ENCODE data around the gene MAJIN.

MAJIN gene

DNA sequence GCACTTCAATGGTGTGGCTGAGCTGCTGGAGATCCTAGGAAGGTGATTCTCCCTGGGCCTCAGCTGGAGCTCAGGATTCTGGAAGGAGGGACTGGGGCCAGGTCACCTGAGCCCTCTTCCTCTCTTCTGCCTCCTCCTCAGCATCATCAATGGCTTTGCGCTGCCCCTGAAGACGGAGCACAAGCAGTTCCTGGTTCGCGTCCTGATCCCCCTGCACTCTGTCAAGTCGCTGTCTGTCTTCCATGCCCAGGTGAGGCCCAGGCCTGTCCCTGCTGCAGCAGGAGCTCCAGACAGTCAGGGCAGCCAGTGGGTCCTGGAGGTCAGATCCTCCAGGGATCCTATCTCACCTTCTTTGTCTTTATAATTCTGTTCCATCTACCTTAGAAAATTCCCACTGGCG lies 41.6 kb downstream of the MAJIN start:
- DNase-seq, result no peak

DNA sequence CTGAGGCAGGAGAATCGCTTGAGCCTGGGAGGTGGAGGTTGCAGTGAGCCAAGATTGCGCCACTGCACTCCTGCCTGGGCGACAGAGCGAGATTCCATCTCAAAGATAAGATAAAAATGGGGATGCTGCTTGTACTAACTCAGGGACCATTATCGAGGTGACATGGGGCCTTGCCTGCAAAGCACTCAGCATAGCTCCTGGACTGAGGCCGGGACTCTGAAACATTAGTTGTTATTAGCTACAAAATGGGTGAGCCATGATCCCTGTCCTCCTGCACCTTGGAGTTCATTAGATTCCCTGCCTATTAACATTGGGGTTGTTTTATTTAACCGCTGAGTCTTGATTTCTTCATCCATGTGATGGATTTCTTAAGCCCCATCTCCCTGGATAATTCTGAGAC lies 42.3 kb downstream of the MAJIN start:
- DNase-seq, result no peak

DNA sequence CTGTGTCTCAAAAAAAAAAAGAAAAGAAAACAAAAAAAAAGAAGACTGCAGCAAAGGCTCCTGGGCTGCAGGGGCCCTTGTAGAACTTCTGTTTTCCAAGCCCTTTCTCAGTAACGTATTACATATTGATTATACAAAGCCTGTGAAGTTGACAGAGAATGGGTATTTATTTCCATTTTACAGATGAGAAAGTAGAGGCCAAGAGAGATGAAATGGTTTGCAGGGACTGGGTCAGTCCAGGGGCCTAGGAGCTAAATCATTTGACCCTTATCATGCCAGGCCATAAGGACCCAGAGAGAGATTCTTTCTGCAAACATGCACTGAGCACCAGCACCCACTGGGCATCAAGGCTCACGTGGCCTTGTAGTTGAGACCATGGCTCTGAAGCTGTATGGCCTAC lies 43.0 kb downstream of the MAJIN start:
- DNase-seq, result no peak

DNA sequence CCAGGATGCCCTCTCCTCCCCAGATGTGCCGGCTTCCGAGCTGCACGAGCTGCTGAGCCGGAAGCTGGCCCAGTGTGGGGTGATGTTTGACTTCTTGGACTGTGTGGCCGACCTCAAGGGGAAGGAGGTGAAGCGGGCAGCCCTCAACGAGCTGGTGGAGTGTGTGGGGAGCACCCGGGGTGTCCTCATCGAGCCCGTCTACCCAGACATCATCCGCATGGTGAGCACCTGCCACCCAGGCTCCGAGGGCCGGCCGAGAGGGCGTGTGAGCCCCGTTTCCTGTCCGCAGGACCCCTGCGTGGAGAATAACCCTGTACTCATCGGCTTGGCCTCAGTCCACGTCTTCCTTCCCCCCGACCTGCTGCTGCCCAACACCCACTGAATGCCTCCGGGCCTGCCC lies 45.2 kb downstream of the MAJIN start:
- DNase-seq, result no peak

DNA sequence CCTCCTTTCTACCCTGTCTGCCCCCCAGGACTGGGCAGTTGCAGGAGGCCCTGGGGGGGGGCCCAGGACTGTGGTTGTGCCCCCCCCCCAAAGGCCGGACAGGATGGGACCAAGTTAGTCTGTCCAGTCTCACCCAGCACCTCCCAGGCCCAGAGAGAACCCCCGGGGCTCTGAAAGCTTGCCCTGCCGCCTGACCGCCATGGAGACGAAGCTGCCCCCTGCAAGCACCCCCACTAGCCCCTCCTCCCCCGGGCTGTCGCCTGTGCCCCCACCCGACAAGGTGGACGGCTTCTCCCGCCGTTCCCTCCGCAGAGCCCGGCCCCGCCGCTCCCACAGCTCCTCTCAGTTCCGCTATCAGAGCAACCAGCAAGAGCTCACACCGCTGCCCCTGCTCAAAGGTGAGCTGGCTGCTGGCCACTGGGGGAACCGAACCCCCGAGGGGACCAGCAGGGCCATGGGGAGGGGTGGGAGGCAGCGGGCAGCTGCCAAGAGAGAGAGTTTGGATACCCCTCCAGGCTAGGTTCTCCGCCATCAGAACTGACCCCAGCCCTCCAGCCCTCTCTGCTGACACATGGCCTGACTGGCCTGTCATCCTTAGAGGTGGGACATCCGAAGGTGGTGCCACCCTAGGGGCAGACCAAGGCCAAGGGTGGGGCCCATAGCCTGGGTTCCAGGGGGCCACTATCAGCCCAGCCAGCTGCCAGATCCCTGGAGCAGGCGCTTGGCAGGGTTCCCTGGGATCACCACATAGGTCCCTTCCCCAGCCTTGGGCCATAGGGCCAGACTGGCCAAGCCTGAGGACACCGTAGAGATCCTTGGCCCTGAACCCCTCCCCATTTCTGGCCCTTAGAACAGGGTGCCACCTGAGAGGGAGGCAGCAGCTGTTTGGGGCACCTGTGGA lies 46.1 kb downstream of the MAJIN start:
- DNase-seq, result no peak

DNA sequence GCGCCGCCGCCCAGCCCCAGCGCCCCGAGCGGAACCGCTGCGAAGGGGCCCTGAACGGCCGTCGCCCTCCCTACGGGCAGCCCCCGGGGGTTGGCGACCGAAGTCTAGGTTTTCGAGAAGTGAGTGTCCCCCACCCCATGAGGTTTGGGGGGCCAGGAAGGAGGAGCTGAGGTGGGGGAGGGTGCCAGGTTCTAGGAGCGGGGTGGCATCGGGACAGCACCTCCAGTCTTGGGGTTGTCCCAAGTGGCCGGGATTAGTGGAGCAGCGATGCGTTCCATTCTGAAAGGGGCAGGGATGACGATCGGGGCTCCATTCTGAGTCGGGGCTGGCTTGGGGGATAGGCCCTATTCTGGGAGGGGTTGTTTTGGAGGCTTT lies 47.0 kb downstream of the MAJIN start:
- DNase-seq, result no peak

DNA sequence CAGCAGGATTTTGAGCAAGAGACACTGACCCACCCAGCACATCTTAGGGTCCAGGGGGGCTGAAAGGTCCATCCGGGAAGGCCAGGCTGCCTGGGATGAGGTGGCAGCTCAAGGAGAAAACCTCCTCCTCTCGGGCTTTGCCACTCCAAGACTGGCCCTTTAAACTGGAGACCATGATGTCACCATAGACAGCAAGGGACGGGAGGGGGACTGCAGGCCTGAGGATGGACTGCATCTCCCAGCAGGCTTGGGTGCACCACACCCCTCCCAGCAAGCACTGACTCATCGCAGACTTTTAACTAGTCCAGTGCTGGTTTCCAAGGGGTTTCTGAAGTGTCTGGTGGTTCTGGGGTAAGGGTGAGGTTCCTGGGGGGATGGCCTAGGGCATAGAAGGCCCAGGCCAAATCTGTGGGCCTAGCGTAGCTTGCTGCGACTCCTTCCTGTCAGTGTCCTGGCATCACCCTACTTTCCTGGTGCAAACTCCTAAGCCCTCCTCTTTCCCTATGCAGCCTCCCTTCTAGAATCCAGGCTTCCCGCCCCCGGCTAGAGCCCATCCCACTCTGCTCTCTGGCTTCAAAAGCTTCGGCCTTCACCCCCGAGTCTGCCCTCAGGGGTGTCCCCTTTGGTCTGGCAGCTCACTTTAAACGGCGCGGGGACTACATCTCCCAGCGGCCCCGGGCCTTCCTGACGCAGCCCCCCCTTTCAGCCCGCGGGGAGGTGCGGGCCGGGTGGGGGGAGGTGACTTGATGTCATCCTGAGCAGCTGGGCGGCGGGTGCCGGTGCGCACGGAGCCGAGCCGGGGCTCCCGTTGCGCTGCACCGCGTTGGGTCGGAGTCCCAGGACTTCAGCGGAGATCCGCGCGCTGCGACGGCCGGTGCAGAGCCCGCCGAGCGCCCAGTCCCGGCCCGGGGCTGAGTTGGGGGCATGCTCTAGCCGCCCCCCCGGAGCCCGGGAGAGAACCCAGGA lies 47.7 kb downstream of the MAJIN start, which contains the start of gene PPP2R5B:
Gene PPP2R5B (plus strand): TSS at position 746 of the 966 bp plus-strand sequence. CDS start 1,046 bp downstream, outside the sequence.
- peak; percentile 95 for DNase-seq

DNA sequence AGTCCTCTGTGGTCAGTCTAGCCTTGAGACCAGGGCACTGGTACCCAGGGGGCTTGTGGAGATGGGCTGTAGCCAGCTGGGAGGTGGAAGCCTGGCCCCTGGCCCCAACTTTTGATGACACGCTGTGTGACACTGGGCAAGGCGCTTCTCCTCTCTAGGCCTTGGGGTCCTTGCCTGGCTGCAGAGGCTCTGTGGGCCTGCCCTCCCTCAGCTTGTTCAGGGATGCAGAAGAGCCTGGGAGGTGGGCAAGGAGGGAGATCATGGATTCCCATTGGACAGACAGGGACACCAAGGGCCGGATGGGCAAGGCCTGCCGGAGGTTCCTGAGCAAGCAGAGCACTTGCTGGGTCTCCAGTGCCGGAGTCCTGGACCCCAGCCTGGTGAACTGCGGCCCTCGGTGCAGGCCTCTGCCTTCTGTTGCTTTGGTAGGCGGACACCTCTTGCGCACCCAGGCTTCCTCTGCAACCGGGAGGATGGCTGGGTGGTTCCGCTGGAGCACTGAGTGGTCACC lies 48.7 kb downstream of the MAJIN start:
- no peak for DNase-seq

DNA sequence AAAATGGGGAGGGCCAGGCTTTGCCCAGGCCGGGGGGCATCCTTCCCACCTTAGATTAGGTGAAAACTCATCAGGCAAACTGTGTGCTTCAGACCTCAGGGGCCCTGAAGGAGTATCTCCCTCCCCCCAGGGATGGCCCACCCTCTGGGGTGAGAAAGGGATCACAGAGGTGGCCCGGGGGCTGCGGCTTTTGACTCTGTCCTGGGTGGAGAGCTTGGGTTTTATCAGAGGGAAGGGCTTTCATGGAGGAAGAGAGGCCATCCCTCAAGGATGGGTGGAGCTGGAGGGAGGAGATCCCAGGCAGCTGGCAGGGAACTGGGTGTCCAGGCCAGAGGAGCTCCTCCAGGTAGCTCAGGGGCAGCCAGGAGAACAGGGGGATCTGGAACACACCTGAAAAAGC lies 50.5 kb downstream of the MAJIN start:
- DNase-seq, result no peak

DNA sequence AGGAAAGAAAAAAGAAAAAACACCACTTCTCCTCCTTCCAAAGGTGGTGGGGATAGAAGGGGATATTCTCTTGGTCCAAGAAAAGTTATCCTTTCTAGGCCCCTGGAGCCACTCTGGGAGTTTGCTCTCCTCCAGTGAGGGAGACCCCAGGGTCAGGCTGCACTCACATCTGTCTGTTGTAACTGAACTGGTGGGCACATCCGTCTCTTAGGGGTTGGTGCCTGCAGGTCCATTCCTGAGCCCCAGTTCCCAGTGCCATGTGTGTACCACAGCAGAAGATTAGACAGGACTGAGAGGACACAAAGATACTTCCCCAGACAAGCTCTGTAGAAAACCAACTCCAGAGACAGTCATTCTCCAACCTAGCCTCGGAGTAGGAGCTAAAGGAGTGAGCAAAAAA lies 51.8 kb downstream of the MAJIN start:
- DNase-seq, result no peak

DNA sequence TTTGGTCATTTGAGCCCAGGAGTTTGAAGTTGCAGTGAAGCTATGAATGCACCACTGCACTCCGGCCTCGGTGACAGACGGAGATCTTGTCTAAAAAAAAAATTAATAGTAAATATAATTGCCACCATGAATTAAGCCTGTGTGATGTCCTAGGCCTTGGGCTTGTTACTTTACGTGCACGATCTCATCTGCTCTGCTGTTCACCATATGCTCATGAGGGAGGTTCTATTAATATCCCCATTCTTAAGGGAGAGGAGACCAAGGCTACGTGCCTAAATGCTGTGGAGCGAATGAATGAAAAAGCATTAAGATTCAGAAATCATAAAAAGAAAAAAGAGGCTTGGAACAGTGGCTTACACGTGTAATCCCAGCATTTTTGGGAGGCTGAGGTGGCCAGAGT lies 52.3 kb downstream of the MAJIN start:
- no peak for DNase-seq

DNA sequence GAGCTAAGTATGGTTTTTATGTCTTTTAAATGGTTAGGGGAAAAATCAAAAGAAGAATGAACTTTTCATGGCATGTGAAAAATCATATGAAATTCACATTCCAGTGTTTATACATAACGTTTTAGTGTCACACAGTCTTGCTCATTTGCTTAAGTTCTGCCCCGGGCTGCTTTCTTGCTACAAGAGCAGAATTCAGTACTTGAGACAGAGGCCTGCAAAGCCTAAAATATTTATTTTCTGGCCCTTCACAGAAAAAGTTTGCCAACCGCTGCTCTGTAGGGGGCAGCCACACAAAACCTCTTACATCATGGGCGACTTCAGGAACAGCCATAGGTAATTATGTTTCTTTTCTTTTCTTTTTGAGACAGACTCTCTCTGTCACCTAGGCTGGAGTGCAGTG lies 53.9 kb downstream of the MAJIN start:
- no peak for DNase-seq

DNA sequence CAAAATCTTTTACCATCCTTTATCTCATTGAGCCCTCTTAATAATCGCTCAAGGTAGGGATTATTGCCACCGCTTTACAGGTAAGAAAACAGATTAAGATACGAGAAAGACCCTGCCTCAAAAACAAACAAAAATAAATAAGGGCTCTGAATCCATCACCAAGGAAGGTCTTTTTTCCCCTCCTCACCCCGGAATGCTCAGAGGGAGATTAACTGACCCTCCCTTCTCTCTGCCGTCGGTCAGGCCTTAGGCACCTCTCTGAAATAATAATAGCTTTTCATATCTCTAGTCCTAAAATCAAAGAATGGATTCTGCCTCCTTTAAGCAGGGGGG lies 54.3 kb downstream of the MAJIN start:
- DNase-seq, result no peak

DNA sequence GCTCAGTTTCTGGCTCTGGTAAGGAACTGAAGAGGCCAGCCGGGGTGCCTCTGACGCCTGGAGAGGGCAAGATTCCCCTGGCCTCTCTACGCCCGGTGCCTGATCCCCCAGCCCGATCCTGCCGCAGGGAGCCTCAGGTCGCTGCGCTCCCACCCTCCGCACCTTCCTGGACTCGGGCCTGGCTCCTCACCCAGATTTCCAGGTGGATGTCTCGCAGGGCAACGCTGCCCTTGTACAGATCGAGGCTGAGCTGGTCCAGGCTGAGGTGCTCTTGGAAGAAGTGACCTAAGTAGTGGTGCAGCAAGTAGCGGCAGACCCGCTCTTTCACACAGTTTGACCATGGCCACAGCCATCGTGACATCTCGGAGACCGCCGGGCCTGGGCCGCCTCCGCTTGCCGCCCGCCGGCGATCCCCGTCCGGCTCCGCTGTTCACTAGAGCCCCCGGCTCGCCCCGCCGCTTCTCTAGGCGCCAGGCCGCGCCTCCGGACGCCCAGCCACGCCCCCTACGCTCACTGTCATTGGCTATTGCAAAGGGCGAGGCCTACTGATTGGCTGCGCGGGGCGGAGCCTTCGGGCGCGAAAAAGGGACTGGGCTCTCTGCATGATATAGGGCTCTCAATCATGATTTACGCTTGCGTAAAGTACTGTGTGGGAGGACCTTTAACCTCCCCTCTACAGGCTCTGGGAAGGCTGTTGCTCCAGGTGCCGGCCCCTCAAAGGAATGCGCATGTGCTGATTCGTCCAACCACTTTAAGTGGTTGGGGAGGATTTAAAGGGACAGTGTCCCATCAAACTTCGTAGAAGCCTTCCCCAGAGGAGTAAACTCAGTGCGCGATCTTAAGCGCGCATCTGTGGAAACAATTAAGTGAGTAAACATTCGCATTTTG lies 54.9 kb downstream of the MAJIN start, which contains the start of gene ATG2A:
Gene ATG2A (minus strand): TSS at position 435 of the 888 bp plus-strand sequence. CDS start 74 bp downstream, at position 361.
- peak; percentile 99 for DNase-seq

DNA sequence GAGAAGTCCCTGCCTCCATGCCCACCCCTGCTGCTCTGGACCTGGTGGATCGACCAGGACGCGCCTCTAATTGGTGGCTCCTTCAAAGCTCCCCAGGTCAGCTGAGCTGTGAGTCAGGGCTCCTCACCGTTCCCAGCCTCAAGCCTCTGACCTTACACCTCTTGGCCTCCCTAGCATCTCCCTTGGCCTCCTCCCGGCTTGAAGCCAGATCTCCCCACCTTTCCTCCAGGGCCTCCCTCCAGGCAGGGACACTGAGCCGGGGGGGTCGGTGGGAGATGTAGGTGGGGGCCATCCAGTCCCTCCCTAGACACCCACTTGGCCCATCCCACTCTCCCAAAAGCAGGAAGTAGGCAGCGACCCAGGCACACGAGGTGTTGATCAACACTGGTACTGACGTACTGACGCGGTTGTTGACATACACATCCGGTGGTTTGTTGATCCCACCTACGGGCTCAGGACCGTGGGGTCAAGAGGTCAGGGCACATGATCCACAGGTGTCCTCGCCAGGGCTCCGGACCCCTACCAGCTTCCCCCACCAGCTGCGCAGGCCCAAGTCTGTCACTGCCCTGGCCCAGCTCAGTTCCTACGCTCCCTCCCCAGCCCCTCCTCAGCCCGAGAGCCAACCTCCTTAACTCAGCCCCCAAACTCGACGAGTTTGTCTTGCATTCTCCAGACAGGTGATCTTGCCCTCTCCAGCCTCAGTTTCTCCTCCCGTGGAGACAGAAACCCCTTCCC lies 55.7 kb downstream of the MAJIN start:
- peak; percentile 76 for DNase-seq

DNA sequence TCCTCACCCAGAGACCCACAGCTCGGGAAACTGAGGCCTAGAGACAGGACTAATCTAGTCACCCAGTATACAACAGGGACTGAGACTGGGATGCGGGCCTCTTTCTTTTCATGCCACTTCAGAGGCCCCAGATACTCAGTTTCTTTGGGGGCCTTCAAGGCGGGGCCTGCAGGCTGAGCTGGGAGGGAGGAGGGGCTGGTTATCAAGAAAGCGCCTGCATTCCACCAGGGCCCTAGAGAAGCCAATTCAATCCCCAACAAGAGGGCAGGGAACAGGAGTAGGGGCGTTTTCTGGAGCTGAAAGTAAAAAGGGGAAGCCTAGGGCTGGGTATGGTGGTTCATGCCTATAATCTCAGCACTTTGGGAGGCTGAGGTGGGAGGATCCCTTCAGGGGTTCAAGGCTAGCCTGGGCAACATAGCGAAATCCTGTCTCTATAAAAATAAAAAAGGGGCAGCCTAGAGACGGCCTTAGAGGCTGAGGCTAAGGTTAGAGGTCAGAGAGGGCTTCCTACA lies 56.5 kb downstream of the MAJIN start:
- peak; percentile 9 for DNase-seq

DNA sequence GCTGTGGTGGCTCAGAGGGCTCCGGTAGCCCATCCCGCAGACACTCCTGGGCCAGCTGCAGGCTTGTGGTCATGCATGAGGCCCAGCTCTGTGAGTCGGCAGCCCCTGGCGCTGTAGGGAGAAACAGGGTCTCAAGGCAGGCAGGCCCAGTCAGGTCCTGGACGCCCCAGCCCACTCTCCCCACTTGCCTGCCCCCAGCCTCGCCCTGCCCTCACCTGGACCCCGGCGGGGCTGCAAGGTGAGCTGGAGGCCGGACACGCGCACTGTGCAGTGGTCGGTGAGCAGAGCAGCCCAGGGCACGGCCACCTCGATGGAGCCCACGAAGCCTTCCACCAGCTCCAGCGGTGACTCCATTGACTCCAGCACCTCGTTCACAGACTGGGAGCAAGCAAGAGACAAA lies 57.8 kb downstream of the MAJIN start:
- DNase-seq, result no peak

DNA sequence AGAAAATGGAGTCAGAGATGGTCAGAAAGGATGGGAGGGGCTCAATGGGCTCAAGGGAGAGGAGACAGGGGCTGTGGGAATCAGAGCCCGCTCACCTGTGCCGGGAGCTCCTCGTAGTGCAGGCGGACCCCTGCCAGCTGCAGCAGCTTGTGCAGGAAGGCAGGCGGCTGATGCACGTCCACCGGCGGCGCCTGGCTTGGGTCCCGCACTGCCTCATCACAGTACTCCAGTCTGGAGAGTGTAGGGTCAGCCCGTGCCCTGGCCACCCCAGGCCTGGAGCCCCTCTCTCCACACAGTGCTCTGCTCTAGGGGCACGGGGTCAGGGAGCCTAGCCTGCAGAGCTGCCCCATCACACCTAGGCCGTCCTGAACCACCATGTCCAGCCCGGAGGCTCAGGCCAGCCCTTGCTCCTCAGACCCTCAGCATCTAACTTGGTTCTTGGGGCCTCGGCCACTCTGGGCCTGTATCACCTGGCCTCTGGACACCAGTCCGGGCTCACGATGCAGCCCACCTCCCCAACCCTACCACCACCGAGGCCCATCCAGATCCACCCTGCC lies 58.7 kb downstream of the MAJIN start:
- DNase-seq, result no peak

DNA sequence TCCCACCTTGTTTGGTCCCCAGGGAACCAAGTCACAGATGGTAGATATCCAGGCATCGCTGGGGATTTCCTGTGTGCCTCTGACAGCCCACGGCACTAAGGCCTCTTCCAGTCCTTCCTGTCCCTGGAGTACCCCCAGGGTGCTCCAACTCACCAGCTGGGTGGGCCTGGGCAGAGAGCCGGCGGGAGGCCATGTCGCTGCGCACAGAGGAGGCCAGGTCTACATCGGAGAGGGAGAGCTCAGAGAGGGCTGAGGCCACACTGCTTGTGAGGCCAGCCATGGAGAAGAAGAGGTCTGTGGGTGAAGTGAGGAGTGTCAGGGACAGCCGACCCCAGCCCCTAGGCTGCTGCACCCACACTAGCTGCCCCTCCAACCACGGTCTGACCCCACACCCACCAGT lies 60.2 kb downstream of the MAJIN start:
- DNase-seq, result no peak

DNA sequence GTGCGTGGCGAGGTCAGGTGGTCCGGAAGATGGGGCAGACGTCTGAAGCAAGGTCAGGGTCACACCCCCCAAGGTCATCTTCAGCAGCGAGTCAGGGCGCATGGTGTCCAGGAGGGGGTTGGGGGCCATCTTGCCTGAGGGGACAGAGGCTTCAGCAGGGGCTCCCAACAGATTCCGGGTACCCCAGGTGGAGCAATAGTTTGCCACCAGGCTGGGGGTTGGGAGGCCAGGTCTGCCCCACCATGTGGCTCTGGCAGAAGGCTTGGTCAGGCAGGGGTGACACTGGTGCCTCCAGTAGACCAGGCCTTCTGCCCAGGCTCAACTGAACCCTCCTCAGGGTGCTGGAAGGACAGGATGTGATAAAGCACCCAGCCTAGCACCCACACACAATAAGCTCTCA lies 60.8 kb downstream of the MAJIN start:
- no peak for DNase-seq

DNA sequence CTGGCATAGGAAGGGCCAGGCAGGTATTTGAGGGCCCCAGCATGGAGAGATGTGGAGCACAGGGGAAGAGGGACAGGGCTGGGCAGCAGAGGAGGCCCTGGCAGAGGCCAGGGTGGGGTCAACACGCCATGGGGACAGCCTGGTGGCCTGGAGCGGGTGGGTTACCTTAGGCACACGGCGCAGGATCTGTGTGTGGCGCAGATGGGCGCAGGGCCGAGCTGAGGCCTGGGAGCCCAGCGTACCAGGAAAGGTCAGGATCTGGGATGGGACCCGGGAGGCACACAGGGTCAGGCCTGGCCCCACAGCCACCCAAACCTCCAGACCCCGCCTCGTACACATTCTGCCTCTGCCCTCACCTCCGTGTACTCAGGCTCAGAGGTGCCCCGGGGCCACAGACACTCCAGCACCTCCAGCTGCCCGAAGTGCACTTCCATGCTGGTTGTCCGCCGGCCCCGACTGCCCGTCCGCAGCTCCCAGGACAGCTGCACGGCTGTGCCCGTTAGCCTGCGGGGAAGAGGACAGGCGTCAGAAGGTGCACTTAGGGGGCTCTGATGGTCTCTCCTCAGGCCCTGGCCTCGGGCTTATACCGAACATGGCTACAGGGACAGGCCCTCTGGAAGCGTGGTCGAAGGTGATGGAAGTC lies 61.3 kb downstream of the MAJIN start:
- DNase-seq, result no peak

Measured in inflammatory macrophage treated with lipopolysaccharide for 4 hours (primary cell).